Measurements from ENCODE around the gene PLEKHA5.

GRCh38 chr12:19227880-19228210 lies 98.3 kb downstream of the PLEKHA5 start:
- TF ChIP-seq CTCF (IDR thresholded peaks at IDR 0.05), result no peak
- TF ChIP-seq POLR2A (IDR thresholded peaks at IDR 0.05), result no peak

Measured in body of pancreas (tissue), 4 donors.